GM18907 (cell line): Measurements from ENCODE around the gene DST.

Source experiments
- ATAC-seq: cut with Tn5 transposase; IDR thresholded peaks from one replicate; pipeline ENCODE4 v1.9.1; 2021; ENCODE audit warnings: mild to moderate bottlenecking, moderate library complexity; ENCODE audit not compliant: unreplicated experiment

DST gene

GRCh38 chr6:56445818-56446217 lies 196.9 kb downstream of the DST start:
- ATAC-seq = no peak

GRCh38 chr6:56444855-56445254 lies 197.8 kb downstream of the DST start:
- no peak for ATAC-seq

GRCh38 chr6:56440551-56440981 lies 202.1 kb downstream of the DST start:
- ATAC-seq = no peak

- no peak for ATAC-seq
Measured at GRCh38 chr6:56437171-56437900, 205.4 kb downstream of the DST start.

- ATAC-seq = no peak
Measured at GRCh38 chr6:56435754-56436153, 206.9 kb downstream of the DST start.

GRCh38 chr6:56435326-56435725 lies 207.4 kb downstream of the DST start:
- no peak for ATAC-seq

- ATAC-seq = no peak
Measured at GRCh38 chr6:56434606-56435005, 208.1 kb downstream of the DST start.

- no peak for ATAC-seq
Measured at GRCh38 chr6:56433119-56433518, 209.6 kb downstream of the DST start.

GRCh38 chr6:56432194-56432593 lies 210.5 kb downstream of the DST start:
- ATAC-seq = no peak

GRCh38 chr6:56430629-56431600 lies 211.8 kb downstream of the DST start:
- no peak for ATAC-seq

- ATAC-seq = no peak
Measured at GRCh38 chr6:56424542-56425083, 218.1 kb downstream of the DST start.

- ATAC-seq = no peak
Measured at GRCh38 chr6:56424064-56424463, 218.6 kb downstream of the DST start.

- no peak for ATAC-seq
Measured at GRCh38 chr6:56420296-56420695, 222.4 kb downstream of the DST start.

- ATAC-seq = no peak
Measured at GRCh38 chr6:56419191-56419590, 223.5 kb downstream of the DST start.

GRCh38 chr6:56417823-56418222 lies 224.9 kb downstream of the DST start:
- no peak for ATAC-seq

- no peak for ATAC-seq
Measured at GRCh38 chr6:56416247-56416646, 226.4 kb downstream of the DST start.

- no peak for ATAC-seq
Measured at GRCh38 chr6:56408976-56409375, 233.7 kb downstream of the DST start.
